Activated CD4-positive, alpha-beta T cell treated with anti-CD3 and anti-CD28 coated beads for 1 hour (primary cell): ENCODE data around the gene TGFBRAP1.
"Not testable (repeated sequence)": the region's sequence is repeated elsewhere in the genome, so short reads cannot be mapped to it uniquely, and the experiment has no call there.

Experiments used
- DNase-seq: peaks from one replicate; pipeline ENCODE4 v3.0.0-alpha.2; 2020

TGFBRAP1 gene

DNA sequence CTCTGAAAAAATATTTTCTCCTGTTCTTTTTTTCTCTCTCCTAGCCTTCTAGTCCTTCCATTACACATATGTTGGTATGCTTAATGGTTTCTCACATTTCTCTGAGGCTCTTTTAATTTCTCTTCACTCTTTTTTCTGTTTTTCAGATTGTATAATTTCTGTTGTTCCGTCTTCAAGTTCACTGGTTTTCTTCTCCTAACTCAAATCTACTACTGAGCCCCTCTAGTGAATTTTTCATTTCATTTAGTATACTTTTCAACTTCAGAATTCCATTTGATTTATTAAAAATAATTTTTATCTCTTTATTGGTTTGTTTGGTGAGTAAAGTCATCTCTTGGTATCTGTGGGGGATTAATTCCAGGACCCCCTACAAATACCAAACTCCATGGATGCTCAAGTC lies 27.6 kb upstream of the TGFBRAP1 start:
- no peak for DNase-seq

GRCh38 chr2:105344704-105345345 lies 15.3 kb upstream of the TGFBRAP1 start:
- DNase-seq, result no peak

DNA sequence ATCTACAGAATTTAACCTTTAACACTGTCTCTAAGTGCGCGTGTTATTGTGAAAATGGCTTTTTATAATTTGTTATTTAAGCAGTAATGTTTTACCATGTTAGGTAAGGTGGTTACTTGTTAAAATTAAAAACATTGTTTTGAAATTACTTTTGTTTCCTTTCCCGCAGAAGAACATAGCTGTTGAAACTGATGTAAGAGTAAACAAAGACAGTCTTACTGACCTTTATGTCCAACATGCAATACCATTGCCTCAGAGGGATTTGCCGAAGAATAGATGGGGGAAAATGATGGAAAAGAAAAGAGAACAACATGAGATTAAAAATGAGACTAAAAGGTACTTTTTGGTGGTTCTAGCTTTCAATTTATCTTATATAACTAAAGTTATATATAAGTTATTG lies 9.9 kb upstream of the TGFBRAP1 start:
- DNase-seq, result no peak

- no peak for DNase-seq
Observed at GRCh38 chr2:105338020-105338385, 8.5 kb upstream of the TGFBRAP1 start.

GRCh38 chr2:105337122-105338019 lies 7.8 kb upstream of the TGFBRAP1 start, which contains the start of gene C2orf49:
C2orf49 (plus strand) TSS chr2:105337540; CDS start chr2:105337588, 48 bp downstream.
- DNase-seq, result peak; percentile 85

DNA sequence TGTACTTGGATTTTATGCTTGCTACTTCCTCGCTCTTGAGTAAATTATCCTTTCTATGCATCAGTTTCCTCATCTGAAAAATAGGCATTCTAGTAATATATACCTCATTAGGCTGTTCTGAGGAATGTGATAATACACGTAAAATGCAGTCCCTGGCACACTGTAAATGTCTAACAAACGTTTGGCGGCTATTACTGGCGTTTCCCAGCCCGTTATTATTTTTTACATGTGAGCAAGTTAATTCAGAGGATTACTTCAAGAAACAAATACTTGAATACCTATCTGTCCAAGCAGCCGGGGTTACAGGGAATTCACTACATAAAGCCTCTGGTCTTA lies 7.2 kb upstream of the TGFBRAP1 start:
- no peak for DNase-seq

GRCh38 chr2:105335469-105335868 lies 5.9 kb upstream of the TGFBRAP1 start:
- DNase-seq, result no peak

- DNase-seq, result no peak
Observed at GRCh38 chr2:105334211-105334610, 4.7 kb upstream of the TGFBRAP1 start.

DNA sequence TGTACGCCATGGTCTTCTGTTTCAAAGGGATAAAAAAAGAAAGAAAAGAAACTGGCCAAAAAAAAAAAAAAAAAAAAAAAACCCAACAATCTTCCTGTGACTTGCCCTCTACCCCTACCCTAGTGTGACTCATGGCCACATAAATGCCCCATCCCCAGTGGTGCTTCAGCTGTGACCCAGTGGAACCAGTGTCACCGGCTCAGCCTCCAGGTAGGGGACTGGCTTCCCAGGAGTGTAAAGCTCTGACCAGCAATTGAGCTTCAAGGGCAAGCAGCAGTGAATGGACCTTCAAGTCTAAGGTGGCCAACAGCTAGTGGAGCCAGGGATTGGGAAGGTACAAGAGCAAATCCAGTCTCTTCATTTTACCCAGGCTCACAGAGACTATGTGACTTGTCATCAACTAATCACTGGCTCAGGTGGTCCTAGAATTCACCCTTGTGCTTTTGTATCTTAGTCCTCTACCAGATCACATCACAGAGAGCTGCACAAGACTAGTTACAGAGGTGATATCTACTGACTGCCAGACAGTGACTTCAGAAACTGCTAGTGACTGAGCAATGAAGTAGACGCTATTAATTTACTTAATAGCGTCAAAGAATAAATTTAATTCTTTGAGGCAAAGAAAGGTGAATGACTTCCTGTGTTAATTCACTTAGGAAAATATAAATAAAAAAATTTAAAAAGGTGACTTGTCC lies 1.3 kb upstream of the TGFBRAP1 start:
- no peak for DNase-seq

DNA sequence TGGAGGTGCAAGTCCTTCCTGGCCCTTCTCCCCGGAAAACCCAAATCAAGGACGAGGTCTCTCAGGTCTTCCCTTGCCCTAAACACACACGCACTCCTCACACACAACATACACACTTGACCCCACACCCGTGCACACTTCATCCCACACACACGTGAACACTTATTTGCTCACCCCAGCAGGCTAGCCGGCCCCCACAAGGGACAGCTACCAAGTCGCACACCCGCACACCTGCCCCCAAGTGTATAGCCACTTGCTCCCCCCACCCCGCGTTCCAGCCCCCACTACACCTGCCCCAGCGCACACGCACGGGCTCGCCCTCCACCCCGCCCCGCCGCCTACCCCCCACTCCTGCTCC lies 359 bp downstream of the TGFBRAP1 start:
- DNase-seq, result no peak

DNA sequence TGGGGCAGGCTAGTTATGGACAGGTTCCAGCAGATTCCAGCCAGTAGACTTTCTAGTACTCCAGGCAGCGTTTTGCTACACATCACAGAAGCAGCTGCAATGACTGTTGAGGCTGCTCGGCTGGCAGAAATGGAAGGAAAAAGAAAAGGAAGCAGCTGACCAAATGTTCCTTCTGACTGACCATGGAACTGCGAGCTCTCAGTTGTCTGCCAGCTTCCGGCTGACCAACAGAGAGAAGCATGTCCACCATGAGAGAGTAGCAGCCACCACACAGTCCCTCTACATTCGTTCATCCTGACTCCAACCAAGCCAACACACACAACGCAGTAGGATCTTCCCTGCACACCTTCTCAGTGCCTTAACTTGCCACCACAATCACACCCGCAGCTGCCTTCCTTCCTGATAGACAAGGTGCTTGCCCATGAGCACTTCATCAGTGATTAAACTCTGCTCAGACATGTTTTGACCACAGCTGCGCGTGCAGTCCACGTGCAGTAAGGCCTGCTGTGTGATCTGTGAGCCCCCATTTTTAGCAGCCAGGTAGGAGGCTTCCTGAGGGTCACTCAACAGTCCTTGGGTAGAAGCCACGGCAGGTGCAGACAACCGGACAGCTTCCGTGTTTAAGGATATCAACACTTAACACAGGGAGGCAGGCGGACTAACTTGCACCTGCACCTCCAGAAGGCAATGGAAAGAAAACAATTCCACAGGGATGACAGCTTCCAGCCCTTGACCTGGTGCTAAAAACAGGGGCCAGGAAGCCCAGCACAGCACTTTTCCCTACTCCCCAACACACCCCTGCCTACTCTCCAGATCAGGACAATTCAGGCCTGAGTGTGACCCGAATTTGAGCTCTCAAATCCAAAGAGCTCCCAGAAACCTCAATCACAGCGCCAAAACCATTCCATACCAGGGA lies 996 bp downstream of the TGFBRAP1 start:
- DNase-seq, result no peak

DNA sequence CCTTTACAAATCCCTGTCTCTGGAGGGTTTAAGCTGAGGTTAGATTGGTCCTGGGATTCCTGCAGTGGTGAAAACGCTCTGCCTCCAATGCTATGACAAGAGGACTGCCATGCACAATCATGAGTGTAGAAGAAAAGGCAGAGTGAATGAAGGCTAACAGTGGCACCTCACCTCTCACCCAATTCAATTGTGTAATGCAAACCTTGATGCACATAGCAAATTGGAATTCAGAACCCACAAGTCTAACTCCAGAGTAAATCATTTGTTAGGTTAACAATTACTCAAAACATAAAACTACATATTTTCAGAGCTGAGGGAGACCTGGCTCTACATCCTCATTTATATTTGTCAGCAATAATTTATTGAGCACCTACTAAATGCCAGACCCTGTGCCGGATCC lies 1.8 kb downstream of the TGFBRAP1 start:
- DNase-seq, result no peak

DNA sequence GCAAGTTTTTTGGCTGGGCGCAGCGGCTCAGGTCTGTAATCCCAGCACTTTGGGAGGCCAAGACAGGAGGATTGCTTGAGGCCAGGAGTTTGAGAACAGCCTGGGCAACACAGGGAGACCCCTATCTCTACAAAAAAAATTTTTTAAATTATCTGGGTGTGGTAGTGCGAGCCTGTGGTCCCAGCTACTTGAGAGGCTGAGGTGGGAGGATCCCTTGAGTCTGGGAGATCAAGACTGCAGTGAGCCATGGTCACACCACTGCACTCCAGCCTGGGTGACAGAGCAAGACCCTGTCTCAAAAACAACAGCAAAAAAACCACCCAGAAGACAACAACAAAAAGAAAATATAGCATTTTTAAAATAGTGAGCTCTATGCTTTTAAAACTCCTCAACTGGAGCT lies 2.3 kb downstream of the TGFBRAP1 start:
- DNase-seq, result not testable (repeated sequence)

GRCh38 chr2:105325389-105325963 lies 4.1 kb downstream of the TGFBRAP1 start:
- DNase-seq, result no peak

DNA sequence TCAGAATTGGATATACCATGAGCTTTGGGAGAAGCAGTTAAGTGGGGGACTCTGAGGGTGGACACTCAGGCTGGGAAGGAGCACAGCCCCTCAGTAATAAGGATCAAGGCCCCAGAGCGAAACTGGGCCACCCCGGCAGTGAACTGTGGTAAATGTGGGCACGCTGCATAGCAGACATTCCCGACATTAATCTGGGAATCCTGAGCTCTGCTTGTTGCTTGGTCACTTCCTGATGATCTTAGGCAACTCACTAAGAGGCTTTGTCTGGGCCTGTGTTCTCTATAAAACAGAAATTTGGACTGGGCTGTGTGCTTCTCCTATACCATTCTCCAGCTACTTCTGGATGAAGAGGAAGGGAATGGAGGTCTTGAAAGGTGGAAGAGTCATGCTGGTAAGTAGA lies 4.8 kb downstream of the TGFBRAP1 start:
- DNase-seq, result no peak

GRCh38 chr2:105324101-105324500 lies 5.4 kb downstream of the TGFBRAP1 start:
- no peak for DNase-seq

DNA sequence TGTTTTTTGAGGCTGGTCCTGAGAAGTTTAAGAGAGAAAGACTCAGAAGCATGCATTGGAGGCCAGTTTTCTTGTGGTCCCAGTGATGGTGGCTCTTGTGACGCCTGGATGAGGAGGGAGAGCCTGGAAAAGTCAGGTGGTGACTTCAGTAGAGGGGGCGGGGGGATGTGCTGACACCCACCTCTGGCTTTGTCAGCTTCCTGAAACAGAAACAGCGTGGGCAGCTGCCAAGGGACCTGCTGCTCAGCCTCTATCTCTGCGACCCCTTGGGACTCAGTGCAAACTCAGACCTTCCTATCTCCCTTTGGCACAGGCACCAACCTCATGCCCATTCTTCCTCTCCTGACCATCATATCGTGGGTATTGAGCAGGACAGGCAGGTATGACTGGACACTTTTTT lies 6.4 kb downstream of the TGFBRAP1 start:
- DNase-seq, result no peak

DNA sequence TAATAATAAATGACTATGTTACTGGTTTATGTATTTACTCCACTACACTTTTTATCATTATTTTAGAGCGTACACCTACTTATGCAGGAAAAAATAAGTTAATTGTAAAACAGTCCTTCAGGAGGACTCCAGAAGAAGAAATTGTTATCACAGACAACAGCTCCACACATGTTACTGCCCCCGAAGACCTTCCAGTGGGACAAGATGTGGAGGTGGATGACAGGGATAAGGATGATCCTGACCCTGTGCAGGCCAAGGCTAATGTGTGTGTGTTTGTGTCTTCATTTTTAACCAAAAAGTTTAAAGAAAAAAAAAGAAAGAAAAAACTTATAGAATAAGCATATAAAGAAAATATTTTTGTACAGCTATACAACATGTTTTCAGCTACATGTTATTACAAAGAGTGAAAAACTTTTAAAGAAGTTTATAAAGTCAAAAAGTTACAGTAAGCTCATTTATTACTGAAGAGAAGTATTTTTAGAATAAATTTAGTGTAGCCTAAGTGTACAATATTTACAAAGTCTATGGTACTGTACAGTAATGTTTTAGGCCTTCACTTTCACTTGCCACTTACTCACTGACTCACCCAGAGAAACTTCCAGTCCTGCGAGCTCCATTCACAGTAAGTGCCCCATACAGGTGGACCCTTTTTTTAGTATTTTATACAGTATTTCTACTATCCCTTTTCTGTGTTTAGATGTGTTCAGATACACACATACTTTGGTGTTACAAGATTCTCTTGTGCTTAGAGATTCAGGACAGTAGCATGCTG lies 7.5 kb downstream of the TGFBRAP1 start:
- DNase-seq, result no peak

- no peak for DNase-seq
Observed at GRCh38 chr2:105320651-105321215, 8.8 kb downstream of the TGFBRAP1 start.

- DNase-seq, result no peak
Observed at GRCh38 chr2:105317937-105318336, 11.6 kb downstream of the TGFBRAP1 start.

DNA sequence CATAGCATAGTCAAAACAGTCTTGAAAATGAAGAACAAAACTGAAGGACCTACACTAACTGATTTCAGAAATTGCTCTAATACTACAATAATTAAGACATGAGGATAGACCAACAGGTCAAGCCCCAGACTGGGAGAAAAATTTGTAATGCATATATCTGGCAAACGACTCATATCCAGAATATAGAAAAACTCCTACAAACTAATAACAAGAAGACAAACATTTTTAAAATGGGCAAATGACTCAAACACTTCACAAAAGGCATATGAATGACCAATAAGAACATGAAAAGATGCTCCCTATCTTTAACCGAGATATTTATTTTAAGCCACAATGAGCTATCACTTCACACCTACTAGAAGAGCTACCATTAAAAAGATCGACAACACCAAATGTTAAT lies 14.2 kb downstream of the TGFBRAP1 start:
- no peak for DNase-seq
